ENCODE measurements around the gene CNTN4. TPM values are rescaled to one million over a fixed set of nuclear protein-coding genes. Genes with fewer than 3 reads are reported as not detected.

Gene CNTN4
- total and polyA plus RNA-seq, 2 experiments from 2014 or later = 0.91 to 4.0 TPM

- no peak overlapping the region for H3K4me3 ChIP-seq
- H3F3A ChIP-seq (replicated peaks; ENCODE audit: low read depth) = no peaks in the 10 kb centered on the region
- H3K4me2 ChIP-seq = no peak overlapping the region
- H3K27me3 ChIP-seq (ENCODE audit: insufficient read depth) = no peaks in the 10 kb centered on the region
- ATAC-seq (no peak), DNase-seq (ENCODE audit: low spot score) (no peak)
- H2AFZ ChIP-seq = no peak overlapping the region
- no peaks in the 10 kb centered on the region for H3K36me3 ChIP-seq (ENCODE audit: insufficient read depth)
- no peaks in the 10 kb centered on the region for H3K79me2 ChIP-seq (replicated peaks; ENCODE audit: insufficient read depth)
- Mint-ChIP-seq H3K9me3 (peaks cover 93% of the 10 kb centered on the region), H3K27ac (no peak overlapping the region), H3K36me3 (ENCODE audit: low read depth) (peaks cover 29% of the 10 kb centered on the region), H3K27me3 (ENCODE audit: insufficient read depth, low read depth, poor library complexity) (no peaks in the 10 kb centered on the region), H3K4me1 (no peaks in the 10 kb centered on the region), H3K4me3 (no peak overlapping the region)
- no peaks in the 10 kb centered on the region for H4K20me1 ChIP-seq (replicated peaks; ENCODE audit: insufficient read depth)
- TF ChIP-seq CREB1 (CRISPR knock-in tag; IDR thresholded peaks at IDR 0.05; ENCODE audit: low read depth) (no peak), CTCF (conservative IDR thresholded peaks at IDR 0.05; ENCODE audit: low read depth in 2 of 2) (no peak), JUNB (IDR thresholded peaks at IDR 0.05; ENCODE audit: unreplicated experiment) (no peak), ZNF114 (CRISPR knock-in tag; IDR thresholded peaks at IDR 0.05) (no peak), ZNF462 (CRISPR knock-in tag; IDR thresholded peaks at IDR 0.05) (no peak), EZH2phosphoT487 (IDR thresholded peaks at IDR 0.05; ENCODE audit: unreplicated experiment) (no peak), NANOG (IDR thresholded peaks at IDR 0.05; ENCODE audit: borderline replicate concordance) (no peak), POLR2AphosphoS5 (IDR thresholded peaks at IDR 0.05; ENCODE audit: low read depth) (no peak), ZNF331 (CRISPR knock-in tag; IDR thresholded peaks at IDR 0.05; ENCODE audit: low read depth) (no peak), STAT1 (IDR thresholded peaks at IDR 0.05; ENCODE audit: unreplicated experiment) (no peak), EZH2 (IDR thresholded peaks at IDR 0.05; ENCODE audit: low read depth, unreplicated experiment) (no peak)
- TF ChIP-seq, protein P1, sequence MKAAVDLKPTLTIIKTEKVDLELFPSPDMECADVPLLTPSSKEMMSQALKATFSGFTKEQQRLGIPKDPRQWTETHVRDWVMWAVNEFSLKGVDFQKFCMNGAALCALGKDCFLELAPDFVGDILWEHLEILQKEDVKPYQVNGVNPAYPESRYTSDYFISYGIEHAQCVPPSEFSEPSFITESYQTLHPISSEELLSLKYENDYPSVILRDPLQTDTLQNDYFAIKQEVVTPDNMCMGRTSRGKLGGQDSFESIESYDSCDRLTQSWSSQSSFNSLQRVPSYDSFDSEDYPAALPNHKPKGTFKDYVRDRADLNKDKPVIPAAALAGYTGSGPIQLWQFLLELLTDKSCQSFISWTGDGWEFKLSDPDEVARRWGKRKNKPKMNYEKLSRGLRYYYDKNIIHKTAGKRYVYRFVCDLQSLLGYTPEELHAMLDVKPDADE (IDR thresholded peaks at IDR 0.05) = no peak
- TF ChIP-seq, protein P2, sequence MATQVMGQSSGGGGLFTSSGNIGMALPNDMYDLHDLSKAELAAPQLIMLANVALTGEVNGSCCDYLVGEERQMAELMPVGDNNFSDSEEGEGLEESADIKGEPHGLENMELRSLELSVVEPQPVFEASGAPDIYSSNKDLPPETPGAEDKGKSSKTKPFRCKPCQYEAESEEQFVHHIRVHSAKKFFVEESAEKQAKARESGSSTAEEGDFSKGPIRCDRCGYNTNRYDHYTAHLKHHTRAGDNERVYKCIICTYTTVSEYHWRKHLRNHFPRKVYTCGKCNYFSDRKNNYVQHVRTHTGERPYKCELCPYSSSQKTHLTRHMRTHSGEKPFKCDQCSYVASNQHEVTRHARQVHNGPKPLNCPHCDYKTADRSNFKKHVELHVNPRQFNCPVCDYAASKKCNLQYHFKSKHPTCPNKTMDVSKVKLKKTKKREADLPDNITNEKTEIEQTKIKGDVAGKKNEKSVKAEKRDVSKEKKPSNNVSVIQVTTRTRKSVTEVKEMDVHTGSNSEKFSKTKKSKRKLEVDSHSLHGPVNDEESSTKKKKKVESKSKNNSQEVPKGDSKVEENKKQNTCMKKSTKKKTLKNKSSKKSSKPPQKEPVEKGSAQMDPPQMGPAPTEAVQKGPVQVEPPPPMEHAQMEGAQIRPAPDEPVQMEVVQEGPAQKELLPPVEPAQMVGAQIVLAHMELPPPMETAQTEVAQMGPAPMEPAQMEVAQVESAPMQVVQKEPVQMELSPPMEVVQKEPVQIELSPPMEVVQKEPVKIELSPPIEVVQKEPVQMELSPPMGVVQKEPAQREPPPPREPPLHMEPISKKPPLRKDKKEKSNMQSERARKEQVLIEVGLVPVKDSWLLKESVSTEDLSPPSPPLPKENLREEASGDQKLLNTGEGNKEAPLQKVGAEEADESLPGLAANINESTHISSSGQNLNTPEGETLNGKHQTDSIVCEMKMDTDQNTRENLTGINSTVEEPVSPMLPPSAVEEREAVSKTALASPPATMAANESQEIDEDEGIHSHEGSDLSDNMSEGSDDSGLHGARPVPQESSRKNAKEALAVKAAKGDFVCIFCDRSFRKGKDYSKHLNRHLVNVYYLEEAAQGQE (IDR thresholded peaks at IDR 0.05; ENCODE audit: unreplicated experiment) = no peak
- H3K9me2 ChIP-seq (ENCODE audit: insufficient read depth) = no peaks in the 10 kb centered on the region
- H3K4me1 ChIP-seq (ENCODE audit: insufficient read depth) = peaks cover 5% of the 10 kb centered on the region
- no peak overlapping the region for H3K27ac ChIP-seq (ENCODE audit: low read depth)
These were observed 16.1 kb downstream of the CNTN4 start for GRCh38 chr3:2114617-2115275.

Data from GM23338 (cell line).